CD4-positive, alpha-beta T cell (primary cell): ENCODE data around the gene MASTL. TPM values are rescaled to one million over a fixed set of nuclear protein-coding genes. Genes with fewer than 3 reads are reported as not detected.

Experiments used
- ATAC-seq: fragments of 200-7000 bp; cut with Tn5 transposase; one replicate; pipeline ENCODE4 v1.10.0; 2022; ENCODE audit warnings: mild to moderate bottlenecking; ENCODE audit not compliant: poor library complexity
- CTCF ChIA-PET: fragments of 350-600 bp; sonication (Branson Sonifier 250); formaldehyde crosslinking; loops from one replicate; lab custom pipeline; 2021; ENCODE audit warnings: antibody characterized with exemption, inconsistent platforms; lab: Charles Lee
- POLR2A ChIA-PET: fragments of 350-600 bp; sonication (Branson Sonifier 250); formaldehyde crosslinking; loops from one replicate; lab custom pipeline; 2021; ENCODE audit warnings: antibody characterized with exemption, inconsistent platforms; lab: Charles Lee
- DNase-seq, 14 experiments: peaks; one replicate each; pipeline ENCODE4 v3.0.0-alpha.2; 2013 to 2020; ENCODE audit warnings: mixed read lengths in 2 of 14
- H3K27ac ChIP-seq, 2 donors: one replicate each; pipeline versions ENCODE4 v1.5.1 to v1.7.0; 2013; ENCODE audit warnings: low read length in 2 of 2, low read depth in 1 of 2, mild to moderate bottlenecking in 1 of 2
- H3K27me3 ChIP-seq, 2 experiments: 1 replicate in 1 of 2; 2 replicates in 1 of 2; pipeline versions ENCODE4 v1.6.1 to v1.7.0; 2013; ENCODE audit warnings: low read length in 2 of 2, control low read depth in 1 of 2, mild to moderate bottlenecking in 1 of 2, moderate library complexity in 1 of 2; ENCODE audit not compliant: insufficient read depth in 2 of 2, control insufficient read depth in 1 of 2
- H3K36me3 ChIP-seq: one replicate; pipeline ENCODE4 v1.6.1; 2013; ENCODE audit warnings: low read length, control low read depth; ENCODE audit not compliant: insufficient read depth
- H3K4me1 ChIP-seq: one replicate; pipeline ENCODE4 v1.6.1; 2013; ENCODE audit warnings: low read length, control low read depth; ENCODE audit not compliant: insufficient read depth
- H3K4me3 ChIP-seq: one replicate; pipeline ENCODE4 v1.5.1; 2013; ENCODE audit warnings: mild to moderate bottlenecking, low read length, moderate library complexity
- H3K9me3 ChIP-seq, 2 experiments: 1 replicate in 1 of 2; 2 replicates in 1 of 2; pipeline versions ENCODE4 v1.6.1 to v1.7.0; 2013; ENCODE audit warnings: low read length in 2 of 2, mild to moderate bottlenecking in 2 of 2, control low read depth in 1 of 2, moderate library complexity in 1 of 2; ENCODE audit not compliant: control insufficient read depth in 1 of 2, insufficient read depth in 1 of 2
- H3K27ac Mint-ChIP-seq: one replicate; pipeline ENCODE4 v1.8.0; 2020; ENCODE audit warnings: mixed read lengths
- H3K27me3 Mint-ChIP-seq: one replicate; pipeline ENCODE4 v1.8.0; 2021; ENCODE audit warnings: mixed read lengths
- H3K36me3 Mint-ChIP-seq: one replicate; pipeline ENCODE4 v1.8.0; 2021; ENCODE audit warnings: low read depth, mixed read lengths
- H3K4me1 Mint-ChIP-seq: one replicate; pipeline ENCODE4 v1.8.0; 2021; ENCODE audit warnings: low read depth, mixed read lengths
- H3K4me3 Mint-ChIP-seq: one replicate; pipeline ENCODE4 v1.8.0; 2020; ENCODE audit warnings: mild to moderate bottlenecking, mixed read lengths
- H3K9me3 Mint-ChIP-seq: one replicate; pipeline ENCODE4 v1.8.0; 2020; ENCODE audit warnings: mixed read lengths
- CTCF ChIP-seq: fragments of 200-600 bp; IDR thresholded peaks from one replicate; pipeline ENCODE4 v1.8.0; 2022; ENCODE audit warnings: antibody characterized with exemption, mild to moderate bottlenecking
- intact Hi-C, 2 experiments: fragments of 100-400 bp; cut with DNase I in 1 of 2; cut with micrococcal nuclease in 1 of 2; formaldehyde crosslinking; loops; one replicate each; pipeline versions ENCODE4 v1.15.1 to v1.9.0; 2023 to 2025; cut with DNase I, micrococcal nuclease
- total RNA-seq, 174 experiments: library from RNA in 2 of 174; stranded (reverse) in 2 of 174; gene quantifications; one replicate each; pipeline ENCODE4 v1.2.3 and lab custom pipeline; 2021 to 2026

MASTL gene
- total RNA-seq, 2 experiments from 2014 or later = 24.2 to 25.1 TPM

DNA sequence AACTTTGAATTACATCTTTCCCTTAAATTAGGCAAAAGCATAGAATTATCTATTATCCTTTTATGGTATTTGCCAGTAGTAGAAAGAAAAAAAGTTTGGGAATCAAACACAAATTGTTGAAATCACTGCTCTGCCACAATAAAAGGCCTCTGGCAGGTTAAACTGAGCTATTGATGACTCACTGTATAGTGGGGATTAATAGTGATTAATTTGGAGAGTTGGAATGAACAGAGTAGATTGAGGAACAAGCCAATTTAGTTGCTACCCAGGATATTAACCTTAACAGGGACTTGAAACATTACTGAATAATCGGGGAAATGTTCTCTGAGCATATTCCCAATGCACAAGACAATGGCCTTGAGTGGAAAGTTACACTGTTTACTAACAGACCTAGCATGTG, 33.1 kb downstream of the MASTL start:
- no peak for ATAC-seq
- Mint-ChIP-seq H3K4me1 (no peaks in the 10 kb centered on the region), H3K27ac (no peak overlapping the region), H3K36me3 (peaks cover 25% of the 10 kb centered on the region), H3K4me3 (no peak overlapping the region), H3K9me3 (no peaks in the 10 kb centered on the region), H3K27me3 (no peaks in the 10 kb centered on the region)
- intact Hi-C loops = no loop called here
- TF ChIP-seq CTCF = no peak
- Histone ChIP-seq H3K36me3 (peaks cover 4% of the 10 kb centered on the region), H3K4me1 (no peaks in the 10 kb centered on the region), H3K27ac (no peak overlapping the region), H3K27me3 (no peaks in the 10 kb centered on the region), H3K4me3 (no peak overlapping the region), H3K9me3 (no peaks in the 10 kb centered on the region)
- no peak for DNase-seq
- ChIA-PET POLR2A (interaction anchor here (0.5 kb wide), 1 partner anchor 232 kb away, joined by 3 read pairs; no protein-coding TSS in a partner anchor), CTCF (no interaction called here)

GRCh38 chr10:27188897-27189296, 33.7 kb downstream of the MASTL start:
- H3K9me3 ChIP-seq = no peaks in the 10 kb centered on the region
- intact Hi-C loops = no loop called here
- H3K27ac ChIP-seq = no peak overlapping the region
- H3K4me3 ChIP-seq = no peak overlapping the region
- H3K27ac Mint-ChIP-seq = no peak overlapping the region
- TF ChIP-seq CTCF = no peak
- H3K36me3 Mint-ChIP-seq = peaks cover 23% of the 10 kb centered on the region
- no peaks in the 10 kb centered on the region for H3K4me1 Mint-ChIP-seq
- DNase-seq = no peak
- no peaks in the 10 kb centered on the region for H3K4me1 ChIP-seq
- H3K27me3 ChIP-seq = no peaks in the 10 kb centered on the region
- ChIA-PET CTCF (no interaction called here), POLR2A (no interaction called here)
- H3K27me3 Mint-ChIP-seq = no peaks in the 10 kb centered on the region
- no peaks in the 10 kb centered on the region for H3K9me3 Mint-ChIP-seq
- peaks cover 4% of the 10 kb centered on the region for H3K36me3 ChIP-seq
- ATAC-seq = no peak
- H3K4me3 Mint-ChIP-seq = no peak overlapping the region

GRCh38 chr10:27190508-27190907, 35.4 kb downstream of the MASTL start:
- peaks cover 2% of the 10 kb centered on the region for H3K36me3 ChIP-seq
- no peaks in the 10 kb centered on the region for H3K9me3 ChIP-seq
- no peak overlapping the region for H3K4me3 Mint-ChIP-seq
- H3K4me1 ChIP-seq = no peaks in the 10 kb centered on the region
- H3K27me3 ChIP-seq = no peaks in the 10 kb centered on the region
- H3K27ac ChIP-seq = no peak overlapping the region
- no peak for TF ChIP-seq CTCF
- no peaks in the 10 kb centered on the region for H3K9me3 Mint-ChIP-seq
- intact Hi-C loops = no loop called here
- H3K36me3 Mint-ChIP-seq = peaks cover 13% of the 10 kb centered on the region
- no peaks in the 10 kb centered on the region for H3K27me3 Mint-ChIP-seq
- POLR2A ChIA-PET = no interaction called here
- no peak overlapping the region for H3K27ac Mint-ChIP-seq
- ATAC-seq (no peak), DNase-seq (no peak)
- no peaks in the 10 kb centered on the region for H3K4me1 Mint-ChIP-seq
- no peak overlapping the region for H3K4me3 ChIP-seq
- CTCF ChIA-PET = no interaction called here
